Stromal cell of bone marrow (primary cell): ENCODE results near the gene NAXE.
"Not testable (repeated sequence)": the region's sequence is repeated elsewhere in the genome, so short reads cannot be mapped to it uniquely, and the experiment has no call there.

Source experiments
- DNase-seq: peaks from one replicate; pipeline ENCODE4 v3.0.0-alpha.2; 2012; ENCODE audit warnings: low read depth

NAXE gene

GRCh38 chr1:156571261-156571852 is 20.2 kb upstream of the NAXE start:
- peak; percentile 75 for DNase-seq

GRCh38 chr1:156571919-156572662 is 19.5 kb upstream of the NAXE start, which contains the start of gene IQGAP3:
IQGAP3 (minus strand) TSS chr1:156572565; CDS start chr1:156572529, 36 bp downstream.
- DNase-seq: peak; percentile 69

- no peak for DNase-seq
Observed at GRCh38 chr1:156572663-156573018, 18.9 kb upstream of the NAXE start.

DNA sequence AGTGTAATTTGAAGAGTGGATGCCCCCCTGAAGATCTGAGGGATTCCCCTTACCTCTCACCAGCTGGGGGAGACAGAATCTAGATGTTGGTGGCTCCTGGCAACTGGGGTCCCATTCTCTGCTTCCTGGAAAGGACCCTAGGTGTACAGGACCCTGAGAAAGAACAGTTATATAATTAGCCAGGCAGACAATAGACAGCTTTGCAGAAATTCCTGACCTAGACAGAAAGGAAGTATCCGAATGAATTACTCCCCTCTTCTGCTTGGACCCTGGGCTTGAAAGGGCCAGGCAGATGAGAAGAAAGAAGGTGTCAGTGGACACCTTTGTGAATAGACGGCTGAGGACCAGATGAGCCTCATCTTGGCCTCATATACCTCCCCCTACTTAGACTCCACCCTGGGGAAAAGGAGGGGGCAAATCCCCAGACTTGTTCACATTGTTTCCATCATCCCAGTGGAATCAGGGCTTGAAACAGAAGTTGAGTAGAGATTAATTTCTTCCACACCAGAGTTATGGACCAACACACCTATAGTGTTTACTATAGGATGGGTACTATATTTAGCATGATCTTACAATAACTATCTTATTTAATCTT is 17.4 kb upstream of the NAXE start:
- DNase-seq: no peak

GRCh38 chr1:156577550-156577949 is 14.0 kb upstream of the NAXE start:
- no peak for DNase-seq

DNA sequence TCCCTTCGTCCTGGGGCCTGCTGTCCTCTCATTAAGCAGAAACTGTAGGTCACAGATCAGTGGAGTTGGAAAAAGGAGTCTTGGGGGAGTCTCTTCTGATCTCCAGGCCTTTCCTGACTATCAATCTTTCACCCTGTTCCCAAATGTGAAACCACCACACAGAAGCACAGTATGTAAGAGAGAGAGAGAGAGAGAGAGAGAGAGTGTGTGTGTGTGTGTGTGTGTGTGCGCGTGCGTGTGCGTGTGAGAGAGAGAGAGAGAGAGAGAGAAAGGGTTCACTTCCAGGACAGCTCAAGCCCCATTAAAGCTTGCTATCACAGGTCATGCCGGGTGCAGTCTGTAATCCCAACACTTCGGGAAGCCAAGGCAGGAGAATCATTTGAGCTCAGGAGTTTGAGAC is 13.5 kb upstream of the NAXE start:
- no peak for DNase-seq

DNA sequence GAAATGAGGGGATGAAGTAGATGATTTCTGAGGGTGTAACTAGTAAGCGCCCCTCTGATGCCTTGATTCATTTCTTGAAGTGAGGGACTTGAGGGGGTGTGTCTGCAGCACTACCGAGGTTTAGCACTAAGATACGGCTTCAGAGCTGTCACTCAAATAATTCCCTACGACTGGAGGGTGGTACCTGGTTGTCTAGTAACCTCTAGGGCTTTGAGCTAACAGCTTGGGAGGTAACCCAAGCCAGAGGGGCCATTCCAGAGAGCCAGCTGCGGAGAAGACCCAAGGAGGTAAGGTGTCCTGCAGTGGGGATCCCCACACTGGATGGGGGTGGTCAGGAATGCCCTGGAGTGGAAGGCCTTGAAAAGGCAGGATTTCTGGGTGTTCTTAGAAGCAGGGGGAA is 12.1 kb upstream of the NAXE start, which contains the start of gene TTC24:
Gene TTC24, plus strand, starts transcription at position 252 of the 400 bp plus-strand sequence. CDS start 1,642 bp downstream, outside the sequence.
- DNase-seq: no peak

DNA sequence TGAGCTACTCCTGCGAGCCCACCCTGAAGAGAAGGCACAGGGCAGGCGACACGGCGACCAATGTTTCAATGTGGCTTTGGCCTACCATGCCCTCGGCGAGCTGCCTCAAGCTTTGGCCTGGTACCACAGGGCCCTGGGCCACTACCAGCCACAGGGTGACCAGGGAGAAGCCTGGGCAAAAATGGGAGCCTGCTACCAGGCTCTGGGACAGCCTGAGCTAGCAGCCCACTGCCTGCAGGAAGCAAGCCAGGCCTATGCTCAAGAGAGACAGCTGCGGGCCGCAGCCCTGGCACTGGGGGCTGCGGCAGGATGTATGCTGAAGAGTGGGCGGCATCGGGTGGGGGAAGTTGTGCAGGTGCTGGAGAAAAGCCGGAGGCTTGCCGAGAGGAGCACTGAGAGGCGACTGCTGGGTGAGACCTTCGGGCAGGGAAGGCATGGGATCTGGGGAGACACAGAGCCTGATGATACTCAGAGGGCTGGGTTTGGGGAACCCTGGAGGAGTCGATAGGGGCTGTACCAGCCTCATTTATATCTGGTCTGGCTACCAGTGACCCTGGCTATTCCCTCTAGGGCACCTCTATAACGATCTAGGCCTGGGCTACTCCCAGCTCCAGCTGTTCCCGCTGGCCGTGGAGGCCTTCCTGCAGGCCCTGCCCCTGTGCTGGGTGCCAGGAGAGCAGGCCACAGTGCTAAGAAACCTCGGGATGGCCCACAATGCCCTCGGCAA is 9.8 kb upstream of the NAXE start:
- no peak for DNase-seq

- no peak for DNase-seq
Observed at GRCh38 chr1:156582388-156583017, 9.1 kb upstream of the NAXE start.

GRCh38 chr1:156583821-156584622 is 7.6 kb upstream of the NAXE start:
- peak; percentile 64 for DNase-seq

GRCh38 chr1:156584813-156585212 is 6.8 kb upstream of the NAXE start:
- no peak for DNase-seq

DNA sequence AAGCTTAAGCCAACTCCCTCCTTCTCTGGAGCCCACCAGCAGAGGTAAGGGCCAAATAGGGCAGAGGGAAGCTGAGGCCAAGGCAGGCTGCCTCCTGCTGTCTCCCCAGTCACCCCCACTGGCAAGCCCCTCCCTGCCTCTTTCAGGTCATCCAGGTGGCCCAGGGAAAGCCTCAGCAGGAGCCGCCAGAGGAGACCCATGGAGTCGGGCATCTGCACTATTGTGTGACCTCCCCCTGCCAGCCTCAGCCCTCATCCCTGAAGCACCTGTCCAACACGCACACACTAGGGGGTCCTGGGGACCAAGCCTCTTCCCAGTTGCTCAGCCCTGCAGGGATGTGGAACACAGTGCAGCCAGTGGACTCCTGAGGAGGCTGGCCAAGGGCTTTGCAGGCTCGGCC is 5.3 kb upstream of the NAXE start:
- no peak for DNase-seq

GRCh38 chr1:156586892-156587477 is 4.6 kb upstream of the NAXE start:
- DNase-seq: no peak

- not testable (repeated sequence) for DNase-seq
Observed at GRCh38 chr1:156587927-156588326, 3.6 kb upstream of the NAXE start.

DNA sequence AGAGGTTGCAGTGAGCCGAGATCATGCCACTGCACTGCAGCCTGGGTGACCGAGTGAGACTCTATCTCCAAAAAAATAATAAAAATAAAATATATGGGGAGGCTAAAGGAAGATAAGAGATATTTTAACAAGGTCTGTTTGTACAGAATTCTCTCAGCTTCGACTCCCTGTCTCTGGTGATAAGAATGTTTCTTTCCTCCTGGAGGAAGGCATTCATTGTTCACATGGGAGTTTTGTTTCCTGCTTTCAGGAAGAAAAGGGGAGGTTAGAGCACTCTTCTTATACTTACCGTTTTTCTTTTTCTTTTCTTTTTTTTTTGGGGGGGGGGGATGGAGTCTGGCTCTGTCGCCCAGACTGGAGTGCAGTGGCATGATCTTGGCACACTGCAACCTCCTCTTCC is 2.0 kb upstream of the NAXE start:
- no peak for DNase-seq

- DNase-seq: no peak
Observed at GRCh38 chr1:156590326-156591180, 1.0 kb upstream of the NAXE start.

- DNase-seq: no peak
Observed at GRCh38 chr1:156591181-156591431, 470 bp upstream of the NAXE start.

- no peak for DNase-seq
Observed at GRCh38 chr1:156592158-156592909, 758 bp downstream of the NAXE start.

DNA sequence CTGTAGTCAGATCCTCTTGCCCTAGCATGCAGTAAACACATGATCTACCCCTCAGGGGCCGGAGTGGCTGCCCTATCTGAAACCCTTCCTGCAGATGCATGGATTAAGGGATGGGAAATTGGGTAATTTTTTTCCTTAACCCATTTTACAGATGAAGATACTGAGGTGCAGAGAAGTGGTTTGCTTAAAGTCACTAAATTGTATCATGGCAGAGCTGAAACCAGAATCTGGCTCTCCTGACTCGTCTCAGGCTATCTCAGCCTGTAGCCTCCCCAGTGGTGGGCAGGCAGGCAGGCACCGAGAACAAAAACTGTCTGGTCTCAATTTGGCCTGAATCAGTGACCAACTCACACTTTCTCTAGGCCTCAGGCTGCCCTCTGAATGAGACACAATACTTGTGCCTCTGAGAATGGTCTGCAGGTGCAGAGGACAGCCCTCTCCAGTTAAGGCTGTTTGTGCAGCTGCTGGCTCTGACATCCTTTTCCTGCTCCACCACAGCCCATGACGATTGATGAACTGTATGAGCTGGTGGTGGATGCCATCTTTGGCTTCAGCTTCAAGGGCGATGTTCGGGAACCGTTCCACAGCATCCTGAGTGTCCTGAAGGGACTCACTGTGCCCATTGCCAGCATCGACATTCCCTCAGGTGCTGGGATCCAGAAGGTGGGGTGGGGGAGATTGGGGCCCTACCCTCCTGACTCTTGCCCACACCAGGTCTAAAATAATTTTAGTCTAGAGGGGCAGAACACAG is 1.5 kb downstream of the NAXE start:
- DNase-seq: no peak
